Cardiac muscle cell (in vitro differentiated cells and primary cell): ENCODE results near the gene HSPA12B. TPM values are rescaled to one million over a fixed set of nuclear protein-coding genes. Genes with fewer than 3 reads are reported as not detected.

Source experiments
- DNase-seq, 2 donors: peaks; one replicate each; pipeline versions ENCODE4 v3.0.0 to v3.0.0-alpha.2; 2010 to 2017; ENCODE audit warnings: low read depth in 1 of 2, low spot score in 1 of 2
- H3K27ac ChIP-seq: fragments of 200-600 bp; sonication (generic); 2 replicates; pipeline ENCODE4 v1.5.1; 2016
- H3K27me3 ChIP-seq: fragments of 200-600 bp; sonication (generic); 2 replicates; pipeline ENCODE4 v1.6.0; 2016; ENCODE audit warnings: control low read depth
- H3K36me3 ChIP-seq: fragments of 200-600 bp; sonication (generic); 2 replicates; pipeline ENCODE4 v1.5.1; 2016; ENCODE audit warnings: control low read depth
- H3K4me1 ChIP-seq: fragments of 200-600 bp; sonication (generic); 2 replicates; pipeline ENCODE4 v1.8.1; 2017; ENCODE audit warnings: low read depth, mild to moderate bottlenecking, mixed run types
- H3K4me3 ChIP-seq: fragments of 200-600 bp; sonication (generic); 2 replicates; pipeline ENCODE4 v1.5.1; 2016; ENCODE audit warnings: mild to moderate bottlenecking
- H3K9me3 ChIP-seq: fragments of 200-600 bp; sonication (generic); 2 replicates; pipeline ENCODE4 v1.5.1; 2017; ENCODE audit warnings: low read depth, mild to moderate bottlenecking, control low read depth
- polyA plus RNA-seq: library from polyadenylated mRNA; unstranded; fragments of >200 nt; fragmentation: Nextera tagmentation; extraction: Ambion mirVana; gene quantifications from 2 replicates; pipeline ENCODE4 v1.2.1, GENCODE V29; 2016
- total RNA-seq: library from RNA; depleted of rRNA; stranded (reverse); fragments of >200 nt; gene quantifications from 2 replicates; pipeline ENCODE4 v1.2.3, GENCODE V29; 2016
- TF ChIP-seq, protein P1 (sequence below): IDR thresholded peaks from 2 replicates; pipeline ENCODE4 v1.5.1; 2012; ENCODE audit warnings: low read depth, mild to moderate bottlenecking, low read length

HSPA12B gene
- total and polyA plus RNA-seq, 2 experiments from 2014 or later = 0.92 TPM; not detected in 1

- Histone ChIP-seq H3K9me3 (no peaks in the 10 kb centered on the region), H3K36me3 (no peaks in the 10 kb centered on the region), H3K4me3 (no peak overlapping the region), H3K27me3 (no peaks in the 10 kb centered on the region), H3K4me1 (no peaks in the 10 kb centered on the region), H3K27ac (no peak overlapping the region)
- DNase-seq = peak; percentile 64 to 73
- TF ChIP-seq, protein P1, sequence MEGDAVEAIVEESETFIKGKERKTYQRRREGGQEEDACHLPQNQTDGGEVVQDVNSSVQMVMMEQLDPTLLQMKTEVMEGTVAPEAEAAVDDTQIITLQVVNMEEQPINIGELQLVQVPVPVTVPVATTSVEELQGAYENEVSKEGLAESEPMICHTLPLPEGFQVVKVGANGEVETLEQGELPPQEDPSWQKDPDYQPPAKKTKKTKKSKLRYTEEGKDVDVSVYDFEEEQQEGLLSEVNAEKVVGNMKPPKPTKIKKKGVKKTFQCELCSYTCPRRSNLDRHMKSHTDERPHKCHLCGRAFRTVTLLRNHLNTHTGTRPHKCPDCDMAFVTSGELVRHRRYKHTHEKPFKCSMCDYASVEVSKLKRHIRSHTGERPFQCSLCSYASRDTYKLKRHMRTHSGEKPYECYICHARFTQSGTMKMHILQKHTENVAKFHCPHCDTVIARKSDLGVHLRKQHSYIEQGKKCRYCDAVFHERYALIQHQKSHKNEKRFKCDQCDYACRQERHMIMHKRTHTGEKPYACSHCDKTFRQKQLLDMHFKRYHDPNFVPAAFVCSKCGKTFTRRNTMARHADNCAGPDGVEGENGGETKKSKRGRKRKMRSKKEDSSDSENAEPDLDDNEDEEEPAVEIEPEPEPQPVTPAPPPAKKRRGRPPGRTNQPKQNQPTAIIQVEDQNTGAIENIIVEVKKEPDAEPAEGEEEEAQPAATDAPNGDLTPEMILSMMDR = peak; percentile 94
Observed at GRCh38 chr20:3710703-3711483, 21.6 kb upstream of the HSPA12B start.

DNA sequence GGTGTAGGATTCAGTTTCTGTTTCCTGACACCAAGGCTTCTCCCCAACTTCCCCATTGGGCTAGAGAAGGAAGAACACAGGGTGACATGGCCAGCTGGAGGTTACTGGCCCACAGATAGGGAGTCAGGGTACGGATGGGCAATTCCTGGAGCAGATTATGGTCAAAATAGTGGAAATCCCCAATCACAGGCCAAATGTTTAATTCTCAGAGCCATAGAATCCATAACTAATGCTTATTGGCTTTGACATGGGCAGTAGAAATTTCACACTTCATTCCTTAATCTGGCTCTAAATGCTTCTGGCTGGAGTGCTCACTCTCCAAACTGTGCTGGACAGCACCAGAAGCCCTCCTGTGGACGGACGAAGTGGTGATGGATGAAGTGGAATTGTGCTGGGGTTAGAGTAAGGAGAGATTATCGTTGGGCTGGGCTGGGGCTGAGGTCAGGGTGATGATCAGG is 21.0 kb upstream of the HSPA12B start:
- Histone ChIP-seq H3K4me3 (no peak overlapping the region), H3K9me3 (no peaks in the 10 kb centered on the region), H3K4me1 (no peaks in the 10 kb centered on the region), H3K36me3 (no peaks in the 10 kb centered on the region), H3K27ac (no peak overlapping the region), H3K27me3 (no peaks in the 10 kb centered on the region)
- peak in 1 of 2 donors; percentile 44 for DNase-seq
- TF ChIP-seq, protein P1 = no peak

- Histone ChIP-seq H3K36me3 (no peaks in the 10 kb centered on the region), H3K4me3 (no peak within 1 kb of the TSS), H3K27ac (no peak within 1 kb of the TSS), H3K4me1 (no peaks in the 10 kb centered on the region), H3K27me3 (no peaks in the 10 kb centered on the region), H3K9me3 (no peaks in the 10 kb centered on the region)
- TF ChIP-seq, protein P1 = no peak
- DNase-seq = peak in 1 of 2 donors; percentile 21
Observed at GRCh38 chr20:3712279-3712873, 20.1 kb upstream of the HSPA12B start, which contains the start of gene SIGLEC1. Gene SIGLEC1, minus strand, starts transcription at chr20:3712600. Its CDS starts 5,472 bp downstream, at chr20:3707128.

DNA sequence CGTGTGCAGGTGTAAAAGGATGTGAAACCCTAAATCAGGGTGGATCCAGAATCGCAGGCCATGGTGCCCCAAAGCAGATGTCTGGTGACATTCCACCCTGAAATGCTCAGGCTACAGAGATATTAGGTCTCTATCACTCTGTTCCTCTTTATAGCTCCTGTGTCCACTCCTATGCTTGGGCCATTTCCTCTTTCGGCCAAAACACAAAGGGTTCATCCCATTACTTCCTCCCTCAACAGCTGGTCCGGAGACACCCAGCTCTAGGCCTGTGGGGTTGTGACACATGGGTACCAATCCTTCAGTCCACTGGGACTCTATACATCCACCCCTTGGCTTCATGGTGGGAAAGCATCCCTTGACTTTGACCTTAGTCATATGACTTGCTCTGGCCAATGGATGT is 18.4 kb upstream of the HSPA12B start:
- H3K4me3 ChIP-seq = no peak overlapping the region
- H3K4me1 ChIP-seq = no peaks in the 10 kb centered on the region
- H3K27me3 ChIP-seq = no peaks in the 10 kb centered on the region
- DNase-seq = no peak
- TF ChIP-seq, protein P1 = no peak
- H3K27ac ChIP-seq = no peak overlapping the region
- no peaks in the 10 kb centered on the region for H3K36me3 ChIP-seq
- H3K9me3 ChIP-seq = no peaks in the 10 kb centered on the region

GRCh38 chr20:3716195-3716834 is 16.2 kb upstream of the HSPA12B start:
- peak; percentile 64 to 65 for DNase-seq
- H3K36me3 ChIP-seq = no peaks in the 10 kb centered on the region
- no peaks in the 10 kb centered on the region for H3K4me1 ChIP-seq
- peaks cover 5% of the 10 kb centered on the region for H3K27me3 ChIP-seq
- H3K27ac ChIP-seq = no peak overlapping the region
- H3K9me3 ChIP-seq = no peaks in the 10 kb centered on the region
- H3K4me3 ChIP-seq = no peak overlapping the region
- TF ChIP-seq, protein P1 = peak; percentile 85
